Transverse colon (tissue), 4 donors: ENCODE data around the gene MYF5. TPM values are rescaled to one million over a fixed set of nuclear protein-coding genes. Genes with fewer than 3 reads are reported as not detected.

ENCODE experiments used
- DNase-seq: peaks from one replicate; pipeline ENCODE4 v3.0.0-alpha.2; 2019
- H3K27ac ChIP-seq, 4 donors: fragments of 200-600 bp; sonication (generic); 2 replicates each; pipeline ENCODE4 v1.5.1; 2016 to 2018; ENCODE audit warnings: inconsistent platforms in 4 of 4
- H3K27me3 ChIP-seq: fragments of 200-600 bp; sonication (generic); 2 replicates; pipeline ENCODE4 v1.5.1; 2017; ENCODE audit warnings: inconsistent platforms
- H3K36me3 ChIP-seq, 4 donors: fragments of 200-600 bp; sonication (generic); 2 replicates each; pipeline ENCODE4 v1.5.1; 2017 to 2019; ENCODE audit warnings: inconsistent platforms in 4 of 4
- H3K4me1 ChIP-seq, 4 donors: fragments of 200-600 bp; sonication (generic); 2 replicates each; pipeline ENCODE4 v1.5.1; 2017 to 2020; ENCODE audit warnings: inconsistent platforms in 4 of 4
- H3K4me3 ChIP-seq, 4 donors: fragments of 200-600 bp; sonication (generic); 1 replicate in 1 of 4; 2 replicates in 3 of 4; pipeline versions ENCODE4 v1.5.1 to v1.6.1; 2017 to 2019; ENCODE audit warnings: inconsistent platforms in 4 of 4
- H3K9me3 ChIP-seq, 2 donors: fragments of 200-600 bp; sonication (generic); 2 replicates each; pipeline ENCODE4 v1.5.1; 2017 to 2019; ENCODE audit warnings: inconsistent platforms in 2 of 2
- EP300 ChIP-seq: sonication (generic); formaldehyde crosslinking; IDR thresholded peaks from one replicate; pipeline ENCODE4 v1.6.1; 2017; ENCODE audit warnings: antibody characterized with exemption, low read depth
- POLR2A ChIP-seq: fragments of 450-650 bp; IDR thresholded peaks from one replicate; pipeline ENCODE4 v1.6.1; 2016; ENCODE audit warnings: antibody characterized with exemption, mild to moderate bottlenecking, moderate library complexity
- POLR2AphosphoS5 ChIP-seq, 3 donors: sonication (generic); formaldehyde crosslinking; IDR thresholded peaks; one replicate each; pipeline ENCODE4 v1.6.1; 2016; ENCODE audit warnings: antibody characterized with exemption in 3 of 3
- whole genome bisulfite sequencing, 2 donors: methylation state at CpG; one replicate each; pipeline ENCODE4 v1.1.5; 2018; ENCODE audit warnings: low coverage in 1 of 2; 5-methylcytosine and 5-hydroxymethylcytosine counted together
- in situ Hi-C, 4 donors: fragments of 200-750 bp; cut with MboI; loops; one replicate each; pipeline versions ENCODE4 v1.15.0 to v1.15.1; 2017; ENCODE audit warnings: low sequenced_read_pairs in 3 of 4, low pct_ligation_motif_present in 1 of 4, low pct_unique_long_range_greater_than_20kb in 1 of 4
- intact Hi-C: fragments of 100-400 bp; cut with DNase I; formaldehyde crosslinking; loops from one replicate; pipeline ENCODE4 v1.15.1; 2023; ENCODE audit warnings: low total_unique reads
- total RNA-seq, 4 donors: library from RNA; depleted of rRNA; stranded (reverse); fragments of >200 nt; gene quantifications; one replicate each; pipeline ENCODE4 v1.1.0, GENCODE V29; 2016
- TF ChIP-seq, protein P1 (sequence below), 5 experiments: fragments of 200-600 bp in 3 of 5; fragments of 450-650 bp in 2 of 5; sonication (generic) in 3 of 5; IDR thresholded peaks; 1 replicate in 2 of 5; 2 replicates in 3 of 5; pipeline ENCODE4 v1.5.1; 2016 to 2017; ENCODE audit warnings: antibody characterized with exemption in 5 of 5, inconsistent platforms in 3 of 5, mild to moderate bottlenecking in 2 of 5, moderate library complexity in 1 of 5

The MYF5 gene
- total RNA-seq, 4 donors from 2014 or later, result not detected

DNA sequence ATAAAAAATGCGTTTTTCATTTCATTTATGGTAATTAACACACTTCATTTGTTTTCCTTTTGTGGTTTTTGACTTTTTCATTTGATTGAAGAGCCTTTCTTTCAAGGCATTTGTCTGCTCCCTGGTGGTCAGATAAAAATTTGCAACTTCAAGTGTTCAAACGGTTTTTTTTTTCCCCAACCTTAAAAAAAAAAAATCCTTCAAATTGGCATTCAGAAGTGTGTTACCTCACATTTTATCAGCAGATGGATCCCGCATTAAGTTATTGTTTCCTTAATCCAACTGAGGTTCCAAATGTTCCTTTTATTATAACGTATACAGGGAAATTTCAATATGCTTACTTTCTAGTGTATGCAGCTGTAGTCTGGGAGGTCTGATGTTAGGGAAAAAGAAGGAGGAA lies 47.2 kb downstream of the MYF5 start:
- intact Hi-C loops (no loop called here), in situ Hi-C loops (no loop called here)
- Histone ChIP-seq H3K4me3 (no peak overlapping the region), H3K27me3 (no peaks in the 10 kb centered on the region), H3K9me3 (no peaks in the 10 kb centered on the region), H3K27ac (no peak overlapping the region), H3K36me3 (no peaks in the 10 kb centered on the region), H3K4me1 (no peaks in the 10 kb centered on the region)
- 10 to 15% methylated on average over 3 to 4 of the region's 4 CpGs for WGBS, 2 donors
- TF ChIP-seq EP300 (no peak), POLR2AphosphoS5 (IDR thresholded peaks at IDR 0.05) (no peak), POLR2A (no peak)
- TF ChIP-seq, protein P1, sequence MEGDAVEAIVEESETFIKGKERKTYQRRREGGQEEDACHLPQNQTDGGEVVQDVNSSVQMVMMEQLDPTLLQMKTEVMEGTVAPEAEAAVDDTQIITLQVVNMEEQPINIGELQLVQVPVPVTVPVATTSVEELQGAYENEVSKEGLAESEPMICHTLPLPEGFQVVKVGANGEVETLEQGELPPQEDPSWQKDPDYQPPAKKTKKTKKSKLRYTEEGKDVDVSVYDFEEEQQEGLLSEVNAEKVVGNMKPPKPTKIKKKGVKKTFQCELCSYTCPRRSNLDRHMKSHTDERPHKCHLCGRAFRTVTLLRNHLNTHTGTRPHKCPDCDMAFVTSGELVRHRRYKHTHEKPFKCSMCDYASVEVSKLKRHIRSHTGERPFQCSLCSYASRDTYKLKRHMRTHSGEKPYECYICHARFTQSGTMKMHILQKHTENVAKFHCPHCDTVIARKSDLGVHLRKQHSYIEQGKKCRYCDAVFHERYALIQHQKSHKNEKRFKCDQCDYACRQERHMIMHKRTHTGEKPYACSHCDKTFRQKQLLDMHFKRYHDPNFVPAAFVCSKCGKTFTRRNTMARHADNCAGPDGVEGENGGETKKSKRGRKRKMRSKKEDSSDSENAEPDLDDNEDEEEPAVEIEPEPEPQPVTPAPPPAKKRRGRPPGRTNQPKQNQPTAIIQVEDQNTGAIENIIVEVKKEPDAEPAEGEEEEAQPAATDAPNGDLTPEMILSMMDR (IDR thresholded peaks at IDR 0.05), result peak; percentile 15 to 45 (median 40)
- DNase-seq, result no peak

- Histone ChIP-seq H3K27ac (no peak overlapping the region), H3K9me3 (no peaks in the 10 kb centered on the region), H3K4me1 (no peaks in the 10 kb centered on the region), H3K36me3 (no peaks in the 10 kb centered on the region), H3K27me3 (no peaks in the 10 kb centered on the region), H3K4me3 (no peak overlapping the region)
- in situ Hi-C loops (no loop called here), intact Hi-C loops (no loop called here)
- WGBS, 2 donors, result 77 to 92% methylated on average over 1 of the region's 1 CpG
- TF ChIP-seq, protein P1 (IDR thresholded peaks at IDR 0.05), result no peak
- TF ChIP-seq POLR2AphosphoS5 (IDR thresholded peaks at IDR 0.05) (no peak), EP300 (no peak), POLR2A (no peak)
- DNase-seq, result no peak
Observed at GRCh38 chr12:80766210-80766609, 49.5 kb downstream of the MYF5 start.

- Histone ChIP-seq H3K9me3 (no peaks in the 10 kb centered on the region), H3K36me3 (no peaks in the 10 kb centered on the region), H3K4me3 (no peak overlapping the region), H3K4me1 (no peaks in the 10 kb centered on the region), H3K27ac (no peak overlapping the region), H3K27me3 (no peaks in the 10 kb centered on the region)
- no peak for DNase-seq
- TF ChIP-seq POLR2AphosphoS5 (IDR thresholded peaks at IDR 0.05) (no peak), EP300 (no peak), POLR2A (no peak)
- TF ChIP-seq, protein P1 (IDR thresholded peaks at IDR 0.05), result no peak
- 78 to 83% methylated on average over 2 of the region's 2 CpGs for WGBS, 2 donors
- in situ Hi-C loops, result no loop called here
- intact Hi-C loops, result no loop called here
Observed at GRCh38 chr12:80766897-80767296, 50.2 kb downstream of the MYF5 start.

Other genes starting within 250 kb of the MYF5 start
- gene MYF6, start 9.3 kb upstream of the MYF5 start, total RNA-seq, result under 1 TPM in 1 of 4 donors, not detected in 3; 0.27 TPM
- gene LIN7A, start 221.0 kb downstream of the MYF5 start, total RNA-seq, result 10 to 100 TPM in 2 of 4 donors, 1 to 10 TPM in 2; 7.4 to 31.0 (median 9.0) TPM